Left forelimb (tissue), 1 donor: ENCODE measurements around the gene RGS10.
"Not testable (repeated sequence)": the region's sequence is repeated elsewhere in the genome, so short reads cannot be mapped to it uniquely, and the experiment has no call there.

Experiments used
- DNase-seq: peaks from one replicate; pipeline ENCODE4 v3.0.0-alpha.2; 2018; ENCODE audit warnings: low spot score

RGS10 gene

DNA sequence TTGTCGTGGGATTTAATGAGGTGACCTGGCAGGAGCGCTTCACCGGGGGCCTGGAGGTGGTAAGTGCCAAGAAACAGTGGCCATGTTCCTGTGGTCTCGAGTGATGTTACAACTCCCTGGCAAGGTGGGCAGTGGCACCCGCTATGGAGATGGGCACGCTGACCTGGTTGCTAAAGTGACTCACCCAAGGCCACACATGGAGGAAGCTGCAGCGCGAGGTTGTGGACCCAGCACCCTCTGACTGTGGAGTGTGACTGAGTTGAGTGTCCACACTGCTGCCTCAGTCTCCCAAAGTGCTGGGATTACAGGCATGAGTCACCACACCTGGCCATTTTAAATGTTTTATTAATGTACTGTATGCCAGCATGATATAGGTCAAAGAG lies 73.2 kb downstream of the RGS10 start:
- DNase-seq = no peak

DNA sequence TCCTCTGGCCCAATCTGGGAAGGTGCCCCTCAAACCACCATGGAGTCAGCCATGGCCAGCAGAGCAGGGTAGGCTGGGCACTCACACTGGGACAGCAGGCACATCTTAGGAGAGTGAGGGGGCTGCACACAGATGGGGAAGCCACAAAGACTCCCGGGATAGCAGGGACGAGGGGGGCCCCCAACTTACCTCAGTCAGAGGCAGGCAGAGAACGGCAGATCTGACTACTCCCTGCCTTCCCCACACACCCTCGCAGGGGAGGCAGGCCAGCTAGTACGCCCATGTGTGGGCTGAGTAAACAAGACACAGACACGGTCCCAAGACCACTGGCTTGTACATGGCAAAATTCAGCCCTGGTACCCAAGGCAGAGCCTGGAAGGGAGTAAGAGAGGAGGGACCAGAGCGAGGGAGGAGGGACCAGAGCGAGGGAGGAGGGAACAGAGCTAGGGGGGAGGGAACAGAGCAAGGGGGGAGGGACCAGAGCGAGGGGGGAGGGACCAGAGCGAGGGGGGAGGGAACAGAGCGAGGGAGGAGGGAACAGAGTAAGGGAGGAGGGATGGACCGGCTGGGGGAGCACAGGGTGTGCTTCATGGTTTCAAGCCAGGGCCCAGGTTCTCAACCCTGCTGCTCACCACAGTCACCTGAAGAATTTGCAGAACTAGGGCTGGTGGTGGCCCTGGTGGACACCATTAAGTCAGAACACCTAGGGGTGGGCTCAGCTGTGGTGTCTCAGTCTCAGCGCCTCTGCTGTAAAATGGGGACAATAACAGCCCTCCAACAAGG lies 73.8 kb downstream of the RGS10 start:
- no peak for DNase-seq

DNA sequence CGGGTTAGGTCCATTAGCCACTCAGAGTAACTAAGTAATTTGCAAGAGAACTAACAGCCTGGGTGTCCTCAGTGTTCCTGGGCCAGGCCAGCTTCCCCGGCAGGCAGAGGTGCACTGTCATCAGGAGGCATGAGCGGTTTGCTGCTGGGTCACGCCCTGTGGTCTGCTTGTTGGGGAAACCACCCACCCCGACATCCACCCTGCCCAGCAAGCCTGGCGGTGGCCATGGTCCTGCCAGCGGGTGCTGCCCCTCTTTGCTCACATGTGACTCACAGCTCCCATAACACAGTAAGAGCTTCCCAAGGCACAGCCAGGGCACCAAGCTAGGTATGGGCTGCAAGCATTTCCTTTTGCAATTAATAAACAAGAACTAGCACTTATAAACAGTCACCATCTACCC lies 75.9 kb downstream of the RGS10 start:
- DNase-seq = no peak

DNA sequence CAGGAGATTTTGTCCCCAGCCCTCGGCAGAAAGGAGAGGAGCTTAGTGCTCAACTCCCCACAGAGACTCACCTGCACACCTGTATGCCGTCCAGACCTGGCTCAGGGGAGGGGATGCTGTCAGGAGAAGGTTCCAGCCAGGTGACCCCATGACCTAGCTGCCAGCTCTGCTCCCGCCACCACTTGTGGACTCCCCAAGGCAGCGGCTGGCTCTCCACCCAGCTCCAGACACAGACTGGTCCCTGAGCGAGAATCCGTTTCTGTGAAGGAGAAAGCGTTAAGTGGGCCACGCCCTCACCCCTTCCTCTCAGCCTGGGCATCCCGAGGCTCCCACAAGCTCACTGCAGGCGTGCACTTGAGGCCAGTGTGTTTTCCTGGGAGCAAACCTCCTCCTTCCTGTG lies 76.4 kb downstream of the RGS10 start:
- DNase-seq = no peak

DNA sequence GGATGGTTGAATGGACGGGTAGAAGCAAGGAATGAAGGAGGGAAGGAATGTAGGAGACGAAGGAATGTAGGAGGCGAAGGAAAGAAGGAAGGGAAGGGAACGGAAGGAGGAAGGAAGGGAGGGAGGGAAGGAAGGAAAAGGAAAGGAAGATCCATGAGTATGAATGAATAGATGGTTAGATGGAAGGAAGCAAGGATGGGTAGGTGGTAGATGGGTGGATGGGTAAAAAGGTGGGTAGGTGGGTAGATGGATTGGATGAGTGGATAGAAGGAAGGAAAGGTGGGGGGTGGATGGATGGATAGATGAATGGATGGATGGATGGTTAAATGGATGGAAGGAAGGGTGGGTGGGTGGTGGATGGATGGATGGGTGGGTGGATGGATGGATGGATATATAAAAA lies 77.4 kb downstream of the RGS10 start:
- DNase-seq = no peak

DNA sequence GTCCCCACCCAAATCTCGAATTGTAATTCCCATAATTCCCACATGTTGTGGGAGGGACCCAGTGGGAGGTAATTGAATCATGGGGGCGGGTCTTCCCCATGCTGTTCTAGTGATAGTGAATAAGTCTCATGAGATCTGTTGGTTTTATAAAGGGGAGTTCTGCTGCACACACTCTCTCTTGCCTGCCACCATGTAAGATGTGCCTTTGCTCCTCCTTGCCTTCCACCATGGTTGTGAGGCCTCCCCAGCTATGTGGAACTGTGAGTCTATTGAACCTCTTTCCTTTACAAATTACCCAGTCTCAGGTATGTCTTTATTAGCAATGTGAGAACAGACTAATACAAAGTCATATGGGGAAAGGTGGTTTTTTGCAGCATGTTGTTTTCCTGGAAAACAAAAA lies 79.3 kb downstream of the RGS10 start:
- not testable (repeated sequence) for DNase-seq

DNA sequence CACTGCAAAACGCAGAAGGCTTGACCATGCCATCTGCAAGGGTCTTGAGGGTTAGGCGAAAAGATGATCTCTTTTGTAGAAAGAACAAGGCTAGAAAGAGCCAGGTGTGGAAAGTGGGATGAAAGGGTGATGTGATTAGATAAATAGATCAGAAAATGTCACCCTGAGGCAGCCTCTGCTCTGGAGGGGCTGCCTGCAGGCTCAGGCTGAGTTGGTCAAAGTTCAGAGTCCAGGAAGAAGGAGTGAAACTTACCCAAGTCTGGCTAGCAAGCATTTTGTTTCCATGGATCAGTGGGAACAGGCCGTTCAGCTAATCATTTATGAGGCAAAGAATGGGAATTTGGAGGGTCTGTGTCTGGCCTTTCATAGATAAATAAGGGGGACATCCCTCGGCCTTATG lies 79.7 kb downstream of the RGS10 start:
- DNase-seq = no peak

DNA sequence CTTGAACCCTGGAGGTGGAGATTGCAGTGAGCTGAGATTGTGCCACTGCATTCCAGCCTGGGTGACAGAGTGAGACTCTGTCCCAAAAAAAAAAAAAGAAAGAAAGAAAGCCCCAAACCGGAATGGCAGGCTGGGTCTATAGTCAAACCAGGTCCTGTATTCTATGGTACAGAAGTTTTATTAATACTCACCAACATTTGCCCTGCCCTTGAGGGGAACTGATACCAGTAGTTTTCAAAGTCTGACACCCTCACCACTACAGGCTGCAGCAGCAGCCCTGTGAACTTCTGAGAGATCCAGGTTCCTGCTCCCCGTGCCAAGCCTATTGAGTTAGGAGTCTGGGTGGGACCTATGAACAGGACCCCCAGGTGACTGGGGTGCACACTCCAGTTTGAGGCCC lies 80.6 kb downstream of the RGS10 start:
- no peak for DNase-seq

DNA sequence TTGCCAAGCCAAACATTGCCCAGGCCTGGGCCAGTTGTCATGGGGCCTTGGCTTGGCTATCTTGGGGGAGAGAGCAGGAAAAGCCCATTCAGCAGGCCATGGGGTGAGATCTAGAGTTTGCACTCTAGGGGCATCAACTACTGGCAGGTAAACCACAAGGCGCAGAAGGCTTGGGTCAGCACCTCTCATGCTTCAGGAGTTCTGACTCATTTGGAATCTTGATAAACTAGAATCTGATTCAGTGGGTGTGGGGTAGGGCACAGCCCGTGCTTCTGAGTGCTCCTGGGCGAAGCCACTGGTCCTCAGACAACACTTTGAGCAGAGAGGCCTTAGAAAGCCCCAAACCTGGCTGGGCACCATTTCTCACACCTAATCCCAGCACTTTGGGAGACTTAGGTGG lies 81.1 kb downstream of the RGS10 start:
- DNase-seq = no peak

DNA sequence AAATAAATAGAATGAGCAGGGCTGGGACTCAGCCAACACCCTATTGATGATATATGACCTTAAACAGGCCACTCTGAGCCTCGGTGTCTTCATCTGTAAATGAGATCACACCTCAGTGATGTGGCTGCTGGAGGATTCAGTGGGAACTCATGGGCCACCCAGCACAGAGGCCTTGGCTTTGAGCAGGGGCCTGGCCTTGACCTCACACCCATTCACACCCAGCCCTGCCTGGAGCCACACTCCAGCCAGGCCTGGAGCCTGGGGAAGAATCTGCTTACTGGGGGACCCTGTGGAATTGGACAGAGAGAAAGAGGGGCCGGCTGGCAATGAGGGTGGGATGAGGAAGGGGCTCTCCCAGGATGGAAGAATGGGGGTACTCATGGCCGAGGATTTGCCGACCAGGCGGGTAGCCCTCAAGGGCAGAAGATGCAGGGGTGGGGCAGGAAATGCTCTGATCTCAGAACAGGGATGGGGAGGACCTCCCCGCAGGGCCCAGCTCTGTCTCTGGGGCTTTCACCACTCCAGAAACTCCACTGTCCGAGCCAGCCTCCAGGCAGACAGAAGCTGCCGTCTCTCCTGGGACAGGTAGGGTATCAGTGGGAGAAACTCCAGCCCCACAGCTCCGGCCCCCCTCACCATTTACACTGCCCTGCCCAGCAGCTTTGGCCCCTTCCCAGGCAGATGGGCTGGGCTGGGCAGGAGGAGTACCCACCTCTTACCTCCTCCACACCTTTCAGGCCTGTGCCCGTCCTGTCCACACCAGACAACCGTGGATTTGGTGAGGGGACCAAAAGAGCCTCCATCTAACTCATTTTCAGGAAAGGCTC lies 81.9 kb downstream of the RGS10 start:
- DNase-seq = no peak

DNA sequence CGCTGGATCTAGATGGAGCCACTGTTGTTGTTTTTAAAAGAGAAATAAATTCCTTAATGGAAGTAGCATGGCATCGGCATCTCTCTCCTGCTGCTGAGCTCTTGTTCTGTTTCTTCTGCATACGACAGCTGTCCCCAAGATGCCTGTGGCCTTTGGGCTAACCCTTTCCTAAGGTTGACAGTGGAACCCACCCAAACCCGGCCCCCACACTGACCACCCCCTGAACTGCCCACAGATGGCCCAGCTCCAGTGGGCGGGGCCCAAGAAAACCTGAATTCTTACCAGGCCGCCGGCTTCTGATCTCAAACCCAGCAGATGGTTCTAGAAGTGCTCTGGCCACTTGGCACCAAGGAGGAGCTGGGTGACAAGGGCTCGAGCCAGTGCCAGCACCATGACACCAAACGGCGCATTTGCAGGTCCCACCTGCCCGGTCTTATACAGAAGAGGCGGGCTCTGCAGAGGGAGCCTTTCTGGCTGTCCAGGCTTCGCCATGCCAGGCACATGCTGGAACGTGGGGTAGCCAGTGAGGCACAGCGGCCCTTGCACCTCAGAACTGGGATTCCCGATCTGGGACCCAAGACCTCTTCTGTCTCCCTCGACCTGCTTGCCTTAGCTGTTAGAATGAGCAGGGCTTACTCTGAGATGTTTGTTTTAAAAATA lies 82.7 kb downstream of the RGS10 start:
- no peak for DNase-seq

DNA sequence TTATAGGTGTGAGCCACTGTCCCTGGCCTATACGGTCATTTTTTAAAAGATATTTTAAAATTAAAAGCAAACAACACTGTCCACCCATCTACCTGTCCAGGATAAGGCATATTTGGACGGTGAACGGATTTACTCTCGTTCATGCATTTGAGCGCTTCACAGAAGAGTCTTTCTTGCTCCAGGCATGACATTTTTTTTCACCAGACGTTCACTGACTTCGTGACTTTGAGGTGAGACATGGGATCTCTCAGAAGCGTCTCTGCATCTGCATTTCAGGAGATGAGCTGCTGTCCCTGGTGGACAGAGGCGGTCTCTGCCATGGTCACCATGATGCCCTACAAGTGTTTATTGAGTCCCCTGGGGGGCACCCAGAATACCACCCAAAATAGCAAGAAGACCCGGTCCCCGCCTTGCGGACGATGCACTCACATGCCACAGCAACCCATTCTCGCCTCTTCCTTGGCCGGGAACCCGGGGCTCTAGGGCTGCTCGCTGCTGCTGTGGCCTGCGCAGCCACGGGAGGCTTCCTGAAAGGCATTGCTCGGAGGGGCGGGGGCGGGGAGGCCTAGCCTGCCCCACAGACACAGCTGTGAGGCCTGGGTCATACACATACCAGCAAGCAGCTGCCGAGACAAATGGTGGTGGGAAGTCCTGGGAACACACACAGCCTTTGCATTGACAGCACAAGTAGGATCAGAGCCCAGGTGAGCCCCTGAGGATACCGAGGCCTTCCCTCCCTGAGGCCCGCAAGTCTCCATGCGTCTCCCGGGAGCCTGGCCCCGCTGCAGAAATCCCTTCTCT lies 84.4 kb downstream of the RGS10 start:
- DNase-seq = peak; percentile 76

DNA sequence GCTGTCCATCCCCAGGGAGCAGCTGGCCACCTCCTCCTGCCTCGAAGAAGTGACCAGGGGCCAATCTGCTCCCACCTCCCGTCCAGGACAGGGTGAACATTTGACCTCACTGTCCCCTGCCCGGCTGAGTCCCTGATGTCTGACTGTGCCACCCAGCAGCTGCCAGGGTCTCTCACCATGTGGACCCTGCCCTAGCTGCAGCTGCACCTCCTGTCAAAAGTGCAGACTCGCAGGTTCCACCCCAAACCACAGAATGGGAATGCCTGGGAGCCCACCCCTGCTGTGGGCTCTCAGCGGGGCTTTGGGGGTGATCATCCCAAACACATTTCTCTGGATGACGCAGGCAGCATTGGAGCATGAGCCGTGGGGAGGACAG lies 86.1 kb downstream of the RGS10 start:
- peak; percentile 37 for DNase-seq

DNA sequence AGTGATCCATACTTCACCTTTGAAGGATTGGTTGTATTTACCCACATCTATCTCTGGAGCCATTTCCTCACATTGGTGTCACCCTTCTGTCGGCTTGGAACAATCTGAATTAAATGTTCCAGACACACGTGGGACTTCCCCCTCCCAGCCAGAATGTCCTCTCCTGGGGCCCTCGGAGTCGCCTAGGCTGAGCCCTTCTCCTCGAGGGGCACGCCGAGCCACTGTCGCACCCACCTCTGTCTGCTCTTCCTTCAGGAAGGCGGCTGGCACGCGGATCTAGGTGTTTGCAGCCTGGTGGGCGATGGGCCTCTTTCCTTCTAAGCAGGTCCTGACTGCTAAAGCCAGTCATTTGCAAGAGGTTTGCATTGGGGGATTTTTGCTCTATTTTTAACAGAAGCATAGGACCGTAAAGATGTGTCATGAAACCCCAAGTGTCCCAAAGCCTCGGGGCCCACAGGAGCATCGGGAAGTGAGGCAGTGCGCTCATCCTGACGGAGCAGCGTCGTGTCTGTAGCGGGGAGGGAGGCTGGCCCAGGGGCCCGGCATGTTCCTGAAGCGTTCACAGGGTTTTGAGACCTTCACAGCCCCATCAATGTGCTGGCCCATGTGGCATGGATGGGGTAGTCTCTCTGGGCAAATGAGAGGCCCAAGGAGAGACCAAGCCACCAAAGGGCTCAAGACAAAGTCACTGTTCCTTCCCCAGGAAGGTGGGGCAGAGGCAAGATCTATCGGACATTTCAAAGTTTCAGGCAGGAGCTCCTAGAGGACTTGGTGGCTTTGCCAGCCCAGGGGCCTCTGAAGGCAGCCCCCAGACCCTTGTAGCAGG lies 86.7 kb downstream of the RGS10 start:
- no peak for DNase-seq

DNA sequence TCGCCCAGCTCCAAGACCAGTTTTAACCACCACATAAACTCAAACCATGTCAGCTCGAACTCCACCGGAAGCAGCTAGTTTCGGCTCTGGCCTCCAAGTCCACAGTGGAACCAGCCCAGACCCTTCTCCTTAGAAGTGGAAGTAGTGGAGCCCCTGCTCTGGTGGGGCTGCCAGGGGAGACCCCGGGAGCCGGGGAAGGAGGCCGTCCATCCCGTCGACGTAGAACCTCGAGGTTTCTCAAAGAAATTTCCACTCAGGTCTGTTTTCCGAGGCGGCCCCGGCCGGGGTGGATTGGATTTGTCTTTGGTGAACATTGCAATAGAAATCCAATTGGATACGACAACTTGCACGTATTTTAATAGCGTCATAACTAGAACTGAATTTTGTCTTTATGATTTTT lies 87.5 kb downstream of the RGS10 start:
- DNase-seq = peak; percentile 55

DNA sequence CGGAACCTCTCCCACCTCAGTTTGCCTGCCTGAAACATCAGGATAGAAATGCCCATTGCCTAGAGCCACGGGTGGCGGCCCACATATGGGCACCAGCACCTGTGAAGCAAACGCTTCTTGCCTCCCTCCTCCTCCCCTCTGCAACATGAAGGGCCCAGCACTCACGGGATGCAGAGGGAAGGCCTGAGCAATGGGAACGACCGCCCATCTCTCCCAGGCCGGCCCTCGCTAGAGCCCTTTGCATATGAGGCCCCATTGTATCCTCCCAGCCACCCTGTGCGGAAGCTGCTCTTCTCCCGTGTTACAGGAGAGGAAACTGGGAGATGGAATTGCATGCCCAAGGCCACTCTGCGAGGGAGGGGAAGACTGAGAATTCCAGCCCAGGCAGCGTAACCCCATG lies 88.2 kb downstream of the RGS10 start:
- no peak for DNase-seq

DNA sequence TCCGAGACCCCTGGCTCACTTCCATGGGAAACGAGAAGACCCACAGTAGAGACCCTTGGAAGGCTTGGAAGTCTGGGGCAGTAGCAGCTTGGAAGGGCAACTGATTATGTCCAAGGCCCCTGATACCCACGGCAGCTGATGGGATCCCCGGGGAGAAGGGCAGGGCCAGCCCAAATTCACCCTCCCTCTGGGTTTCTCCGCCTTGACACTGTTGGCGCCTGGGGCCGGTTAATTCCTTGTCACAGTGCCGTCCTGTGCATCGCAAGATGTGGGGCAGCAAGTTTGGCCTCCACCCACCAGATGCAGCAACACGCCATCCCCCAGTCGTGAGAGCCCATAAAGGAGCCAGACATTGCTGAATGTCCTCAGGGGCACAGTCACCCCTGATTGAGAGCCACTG lies 89.2 kb downstream of the RGS10 start:
- DNase-seq = no peak

DNA sequence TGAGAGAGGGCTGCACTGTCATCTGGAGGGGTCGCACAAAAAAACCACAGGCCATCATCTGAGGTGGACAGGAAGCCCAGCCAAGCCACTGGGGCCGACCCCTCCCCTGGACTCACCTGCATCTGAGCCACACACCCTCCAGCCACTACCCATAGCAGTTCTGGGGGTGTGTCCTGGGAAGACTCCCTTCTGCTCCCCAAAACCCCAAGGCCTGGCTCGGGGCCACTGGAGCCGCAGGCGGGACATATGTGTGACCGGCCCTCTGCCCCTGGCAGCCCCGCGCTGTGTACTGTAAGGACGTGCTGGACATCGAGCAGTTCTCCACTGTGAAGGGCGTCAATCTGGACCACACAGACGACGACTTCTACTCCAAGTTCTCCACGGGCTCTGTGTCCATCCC lies 90.1 kb downstream of the RGS10 start:
- DNase-seq = no peak

DNA sequence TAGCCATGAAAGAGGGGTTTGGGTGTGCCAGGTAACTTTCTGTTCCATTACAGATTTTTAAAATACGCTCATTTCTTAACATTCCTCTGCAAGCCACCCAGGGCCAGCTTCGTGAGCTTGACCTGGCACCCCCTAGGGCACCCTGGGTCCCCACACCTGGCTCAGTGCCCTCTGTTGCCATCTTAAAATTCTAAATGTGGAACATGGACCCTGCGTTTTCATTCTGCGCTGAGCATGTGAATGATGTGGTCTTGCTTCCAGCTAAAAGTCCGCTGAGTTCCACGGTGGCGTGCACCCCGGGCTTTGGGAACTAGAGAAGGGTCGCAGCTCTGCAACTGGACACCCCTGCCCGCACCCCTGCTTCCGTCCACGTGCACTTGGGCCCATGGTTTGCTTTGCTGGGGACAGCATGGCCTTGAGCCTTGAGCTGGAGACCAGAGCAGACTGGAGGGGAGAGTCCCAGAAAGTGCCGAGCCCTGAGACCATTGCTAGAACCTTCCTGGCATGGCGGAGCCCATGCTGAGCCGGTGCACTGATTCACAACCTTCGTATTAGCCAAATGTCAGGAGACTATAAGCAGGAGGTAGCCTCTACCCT lies 91.1 kb downstream of the RGS10 start:
- no peak for DNase-seq

DNA sequence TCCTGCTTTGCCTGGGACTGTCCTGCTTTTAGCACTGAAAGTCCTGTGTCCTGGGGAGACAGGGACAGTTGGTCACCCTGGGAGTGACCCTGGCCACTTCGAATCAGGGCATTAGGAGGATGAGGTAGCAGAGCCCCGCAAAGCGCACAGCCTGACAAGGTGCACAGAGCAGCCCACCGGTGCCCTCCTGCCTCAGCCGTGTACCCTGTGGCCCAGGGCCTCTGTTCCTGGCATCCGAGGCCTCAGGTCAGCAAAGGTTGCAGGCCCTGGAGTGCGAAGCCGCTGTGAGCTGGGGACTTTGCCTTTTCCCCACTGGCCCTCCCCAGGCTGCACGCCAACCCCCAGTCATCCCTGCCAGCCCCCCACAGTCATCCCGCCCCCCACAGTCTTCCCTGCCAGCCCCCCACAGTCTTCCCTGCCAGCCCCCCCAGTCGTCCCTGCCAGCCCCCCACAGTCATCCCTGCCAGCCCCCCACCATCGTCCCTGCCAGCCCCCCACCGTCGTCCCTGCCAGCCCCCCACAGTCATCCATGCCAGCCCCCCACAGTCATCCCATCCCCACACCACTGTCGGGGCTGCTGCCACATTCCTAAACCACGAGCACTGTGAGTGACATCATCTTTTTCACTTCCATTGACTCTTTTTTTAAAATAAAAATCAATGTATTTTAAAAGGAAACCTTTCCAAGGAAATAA lies 91.8 kb downstream of the RGS10 start:
- no peak for DNase-seq
